ENCODE data around the gene RAB6B. TPM values are rescaled to one million over a fixed set of nuclear protein-coding genes. Genes with fewer than 3 reads are reported as not detected.

The RAB6B gene
- polyA plus RNA-seq, 1 donor (not counting 4 experiments of a cell fraction or from before 2014, with no cell fraction given): 2.2 TPM

- peaks cover 32% of the 10 kb centered on the region for H3K4me1 ChIP-seq (ENCODE audit: control insufficient read depth, extremely low read depth, insufficient read depth, low read length)
- no peak overlapping the region for H3K9ac ChIP-seq (ENCODE audit: control insufficient read depth, extremely low read depth, insufficient read depth, low read length)
- H3K4me2 ChIP-seq (ENCODE audit: control insufficient read depth, extremely low read depth, insufficient read depth, low read depth, low read length): no peak overlapping the region
- FAIRE-seq (peak; percentile 32), DNase-seq (ENCODE audit: low read depth, low spot score) (no peak)
- TF ChIP-seq EZH2 (IDR thresholded peaks at IDR 0.05; ENCODE audit: low read length) (no peak), CTCF (optimal IDR thresholded peaks at IDR 0.05 in 1 of 3, IDR thresholded peaks at IDR 0.05 in 1 of 3, conservative IDR thresholded peaks at IDR 0.05 in 1 of 3; ENCODE audit: extremely low read depth in 1 of 3, insufficient read depth in 2 of 3, low read length in 3 of 3) (no peak)
- H3K79me2 ChIP-seq (ENCODE audit: control insufficient read depth, insufficient read depth, low read length): no peaks in the 10 kb centered on the region
- H3K27me3 ChIP-seq (ENCODE audit: control insufficient read depth, extremely low read depth, insufficient read depth, low read length): peaks cover 73% of the 10 kb centered on the region
- dilution Hi-C loops (cut with MboI; ENCODE audit: extremely low pct_ligation_motif_present, low sequenced_read_pairs): no loop called here
- no peaks in the 10 kb centered on the region for H3K36me3 ChIP-seq (ENCODE audit: control insufficient read depth in 2 of 2, extremely low read depth in 1 of 2, insufficient read depth in 2 of 2, low read length in 2 of 2)
- no peaks in the 10 kb centered on the region for H3K9me3 ChIP-seq (ENCODE audit: control insufficient read depth, low read depth, low read length)
- H4K20me1 ChIP-seq (ENCODE audit: control insufficient read depth, extremely low read depth, insufficient read depth, low read length): peaks cover 14% of the 10 kb centered on the region
- no peaks in the 10 kb centered on the region for H3K9me1 ChIP-seq (ENCODE audit: control insufficient read depth, extremely low read depth, insufficient read depth, low read length)
- no peak overlapping the region for H3K27ac ChIP-seq (ENCODE audit: control insufficient read depth, insufficient read depth, low read length)
- no peak overlapping the region for H3K4me3 ChIP-seq (ENCODE audit: control insufficient read depth in 2 of 3, extremely low read depth in 1 of 3, insufficient read depth in 2 of 3, low read depth in 1 of 3, low read length in 3 of 3)
- H2AFZ ChIP-seq (ENCODE audit: control insufficient read depth, low read length): no peak overlapping the region
Observed at GRCh38 chr3:133943031-133943535, 47.4 kb upstream of the RAB6B start.

DNA sequence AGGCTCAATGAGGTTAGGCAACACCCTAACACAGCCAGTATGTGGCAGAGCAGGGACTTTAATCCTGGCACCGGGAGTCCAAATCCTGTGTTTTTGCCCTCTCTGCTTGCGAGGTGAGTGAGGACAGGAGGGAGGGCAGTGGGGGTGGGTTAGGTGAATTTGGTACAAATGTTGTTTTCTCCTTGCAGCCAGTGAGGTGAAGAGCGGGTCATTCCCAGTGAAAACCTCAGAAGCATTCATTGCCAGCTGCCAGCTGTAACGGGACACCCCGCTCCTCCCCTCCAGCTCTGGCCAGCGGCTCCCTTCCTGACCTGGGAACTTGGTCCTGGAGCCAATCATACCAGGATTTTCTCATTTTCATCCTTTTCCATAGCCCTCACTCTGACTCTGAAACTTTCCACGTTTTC is 45.7 kb upstream of the RAB6B start:
- H3K4me3 ChIP-seq (ENCODE audit: control insufficient read depth in 2 of 3, extremely low read depth in 1 of 3, insufficient read depth in 2 of 3, low read depth in 1 of 3, low read length in 3 of 3): no peak overlapping the region
- no peak overlapping the region for H2AFZ ChIP-seq (ENCODE audit: control insufficient read depth, low read length)
- H3K27me3 ChIP-seq (ENCODE audit: control insufficient read depth, extremely low read depth, insufficient read depth, low read length): peaks cover 74% of the 10 kb centered on the region
- peaks cover 14% of the 10 kb centered on the region for H4K20me1 ChIP-seq (ENCODE audit: control insufficient read depth, extremely low read depth, insufficient read depth, low read length)
- no peaks in the 10 kb centered on the region for H3K9me3 ChIP-seq (ENCODE audit: control insufficient read depth, low read depth, low read length)
- TF ChIP-seq CTCF (optimal IDR thresholded peaks at IDR 0.05 in 1 of 3, IDR thresholded peaks at IDR 0.05 in 1 of 3, conservative IDR thresholded peaks at IDR 0.05 in 1 of 3; ENCODE audit: extremely low read depth in 1 of 3, insufficient read depth in 2 of 3, low read length in 3 of 3): no peak
- TF ChIP-seq EZH2 (IDR thresholded peaks at IDR 0.05; ENCODE audit: low read length): no peak
- dilution Hi-C loops (cut with MboI; ENCODE audit: extremely low pct_ligation_motif_present, low sequenced_read_pairs): no loop called here
- H3K36me3 ChIP-seq (ENCODE audit: control insufficient read depth in 2 of 2, extremely low read depth in 1 of 2, insufficient read depth in 2 of 2, low read length in 2 of 2): no peaks in the 10 kb centered on the region
- H3K27ac ChIP-seq (ENCODE audit: control insufficient read depth, insufficient read depth, low read length): no peak overlapping the region
- no peak for DNase-seq (ENCODE audit: low read depth, low spot score)
- peaks cover 32% of the 10 kb centered on the region for H3K4me1 ChIP-seq (ENCODE audit: control insufficient read depth, extremely low read depth, insufficient read depth, low read length)
- H3K79me2 ChIP-seq (ENCODE audit: control insufficient read depth, insufficient read depth, low read length): no peaks in the 10 kb centered on the region
- no peak overlapping the region for H3K9ac ChIP-seq (ENCODE audit: control insufficient read depth, extremely low read depth, insufficient read depth, low read length)
- H3K4me2 ChIP-seq (ENCODE audit: control insufficient read depth, extremely low read depth, insufficient read depth, low read depth, low read length): no peak overlapping the region
- no peak for FAIRE-seq
- H3K9me1 ChIP-seq (ENCODE audit: control insufficient read depth, extremely low read depth, insufficient read depth, low read length): no peaks in the 10 kb centered on the region
